HG02571 (cell line): Measurements from ENCODE around the gene KDM4E.
A peak's percentile ranks its signal among the peaks of the same experiment; 100 is the strongest.
"Not testable (repeated sequence)": the region's sequence is repeated elsewhere in the genome, so short reads cannot be mapped to it uniquely, and the experiment has no call there.

Experiments
- ATAC-seq: cut with Tn5 transposase; IDR thresholded peaks from one replicate; pipeline ENCODE4 v1.9.1; 2021; ENCODE audit warnings: mild to moderate bottlenecking, moderate library complexity; ENCODE audit not compliant: unreplicated experiment

Gene KDM4E

GRCh38 chr11:95049122-95049521, 24.1 kb downstream of the KDM4E start, which contains the start of gene KDM4F:
Gene KDM4F (plus strand): TSS chr11:95049422.
- ATAC-seq: not testable (repeated sequence)

- no peak for ATAC-seq
Observed at GRCh38 chr11:95050595-95051202, 25.6 kb downstream of the KDM4E start.

DNA sequence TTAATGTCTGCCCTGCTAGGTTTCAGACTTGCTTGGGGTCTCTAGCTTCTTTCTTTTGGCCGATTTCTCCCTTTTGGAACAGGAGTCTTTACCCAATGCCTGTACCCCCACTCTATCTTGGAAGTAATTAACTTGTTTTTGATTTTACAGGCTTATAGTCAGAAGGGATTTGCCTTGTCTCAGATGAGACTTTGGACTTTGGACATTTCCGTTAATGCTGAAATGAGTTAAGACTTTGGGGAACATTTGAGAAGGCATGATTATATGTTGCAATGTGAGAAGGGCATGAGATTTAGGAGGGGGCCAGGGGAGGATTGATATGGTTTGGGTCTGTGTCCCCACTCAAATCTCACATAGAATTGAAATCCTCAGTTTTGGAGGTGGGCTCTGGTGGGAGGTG, 29.3 kb downstream of the KDM4E start:
- ATAC-seq: no peak

- ATAC-seq: peak; percentile 96
Observed at GRCh38 chr11:95055283-95055897, 30.3 kb downstream of the KDM4E start.

DNA sequence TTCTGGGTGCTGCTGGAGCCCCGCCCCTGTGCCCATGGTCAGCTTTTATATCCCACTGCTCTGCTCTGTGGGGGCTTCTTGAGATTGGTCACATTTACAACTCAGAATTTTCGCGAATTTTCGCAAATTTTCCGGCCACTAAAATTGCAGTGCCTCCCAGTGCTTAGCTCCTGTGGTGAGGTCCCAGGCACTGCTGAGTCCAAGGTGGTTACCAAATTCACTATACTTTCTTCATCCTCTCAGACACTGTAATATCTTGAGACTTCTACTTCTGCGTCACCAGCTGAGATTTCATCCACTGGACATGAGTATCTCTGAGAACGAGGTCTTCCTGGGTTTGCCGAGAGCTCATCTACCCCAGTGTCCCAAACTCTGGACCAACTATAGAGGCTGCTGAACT, 32.9 kb downstream of the KDM4E start:
- no peak for ATAC-seq

DNA sequence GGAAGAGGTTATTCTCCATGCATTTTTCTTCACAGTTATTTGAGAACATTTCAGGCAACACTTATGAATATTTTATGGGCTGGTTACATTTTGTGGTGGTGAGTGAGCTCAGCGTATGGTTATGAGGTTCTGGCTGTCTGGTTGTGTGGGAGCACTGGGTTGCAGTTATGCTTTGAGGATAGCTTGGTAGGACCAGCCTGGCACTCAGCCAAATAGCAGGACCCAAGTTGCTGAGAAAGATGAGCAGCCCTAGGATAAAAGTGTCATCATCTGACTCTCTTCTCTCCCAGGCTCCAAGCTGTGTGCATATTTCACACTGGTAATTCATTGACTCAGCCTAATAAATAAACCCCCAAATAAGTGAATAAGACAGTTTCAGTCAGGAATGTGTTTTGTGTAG, 33.6 kb downstream of the KDM4E start:
- ATAC-seq: no peak

- ATAC-seq: no peak
Observed at GRCh38 chr11:95059046-95059445, 34.0 kb downstream of the KDM4E start.

GRCh38 chr11:95065336-95065735, 40.3 kb downstream of the KDM4E start:
- ATAC-seq: no peak

- ATAC-seq: peak; percentile 40
Observed at GRCh38 chr11:95066716-95067038, 41.6 kb downstream of the KDM4E start, which contains the start of gene SRSF8. Gene SRSF8 (plus strand): TSS chr11:95066919. CDS start chr11:95067227, 308 bp downstream.

DNA sequence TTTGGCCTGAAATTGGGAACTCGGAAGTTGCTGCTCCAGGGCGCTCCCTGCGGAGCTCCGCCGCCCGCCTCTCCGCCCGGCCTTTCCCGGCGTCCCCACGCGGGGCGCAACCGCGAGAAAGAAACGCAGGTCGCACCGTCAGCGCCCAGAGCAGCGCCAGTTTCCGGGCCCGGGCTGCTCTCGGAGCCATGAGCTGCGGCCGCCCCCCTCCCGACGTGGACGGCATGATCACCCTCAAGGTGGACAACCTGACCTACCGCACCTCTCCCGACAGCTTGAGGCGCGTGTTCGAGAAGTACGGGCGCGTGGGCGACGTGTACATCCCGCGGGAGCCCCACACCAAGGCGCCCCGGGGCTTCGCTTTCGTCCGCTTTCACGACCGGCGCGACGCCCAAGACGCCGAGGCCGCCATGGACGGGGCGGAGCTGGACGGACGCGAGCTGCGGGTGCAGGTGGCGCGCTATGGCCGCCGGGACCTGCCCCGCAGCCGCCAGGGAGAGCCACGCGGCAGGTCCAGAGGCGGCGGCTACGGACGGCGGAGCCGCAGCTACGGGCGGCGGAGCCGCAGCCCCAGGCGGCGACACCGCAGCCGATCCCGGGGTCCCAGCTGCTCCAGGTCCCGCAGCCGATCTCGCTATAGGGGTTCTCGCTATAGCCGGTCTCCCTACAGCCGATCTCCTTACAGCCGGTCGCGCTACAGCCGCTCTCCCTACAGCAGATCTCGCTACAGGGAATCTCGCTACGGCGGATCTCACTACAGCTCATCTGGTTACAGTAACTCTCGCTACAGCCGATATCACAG, 42.2 kb downstream of the KDM4E start:
- ATAC-seq: peak; percentile 61

DNA sequence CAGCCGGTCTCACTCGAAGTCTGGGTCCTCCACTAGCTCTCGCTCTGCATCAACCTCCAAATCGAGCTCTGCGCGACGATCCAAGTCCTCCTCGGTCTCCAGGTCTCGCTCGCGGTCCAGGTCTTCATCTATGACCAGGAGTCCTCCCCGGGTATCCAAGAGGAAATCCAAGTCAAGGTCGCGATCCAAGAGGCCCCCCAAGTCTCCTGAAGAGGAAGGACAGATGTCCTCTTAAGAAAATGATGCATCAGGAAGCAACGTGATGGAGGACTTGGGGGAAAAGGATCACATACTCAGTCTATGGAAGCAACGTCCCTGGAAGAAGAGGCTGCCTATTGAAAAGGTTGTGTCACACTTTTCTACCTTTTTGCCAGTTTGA, 42.8 kb downstream of the KDM4E start:
- ATAC-seq: no peak

GRCh38 chr11:95068549-95068948, 43.5 kb downstream of the KDM4E start:
- ATAC-seq: peak; percentile 58

DNA sequence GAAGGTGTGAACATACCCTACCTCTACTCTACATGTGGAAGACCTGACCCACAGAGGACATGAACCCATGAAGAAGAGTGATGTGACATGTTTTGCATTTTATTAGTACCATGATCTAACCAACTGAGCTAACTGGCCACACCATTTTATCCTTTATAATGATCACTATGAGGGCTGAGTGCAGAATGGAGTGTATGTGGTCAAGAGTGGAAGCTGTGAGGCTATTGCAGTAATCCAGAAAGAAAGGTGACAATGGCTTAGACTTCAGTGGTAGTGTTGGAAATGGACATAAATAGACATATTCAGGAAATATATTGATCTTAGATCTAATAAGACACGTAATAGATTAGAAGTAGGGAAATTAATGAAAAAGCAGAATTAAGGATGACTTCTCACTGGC, 45.4 kb downstream of the KDM4E start:
- no peak for ATAC-seq

DNA sequence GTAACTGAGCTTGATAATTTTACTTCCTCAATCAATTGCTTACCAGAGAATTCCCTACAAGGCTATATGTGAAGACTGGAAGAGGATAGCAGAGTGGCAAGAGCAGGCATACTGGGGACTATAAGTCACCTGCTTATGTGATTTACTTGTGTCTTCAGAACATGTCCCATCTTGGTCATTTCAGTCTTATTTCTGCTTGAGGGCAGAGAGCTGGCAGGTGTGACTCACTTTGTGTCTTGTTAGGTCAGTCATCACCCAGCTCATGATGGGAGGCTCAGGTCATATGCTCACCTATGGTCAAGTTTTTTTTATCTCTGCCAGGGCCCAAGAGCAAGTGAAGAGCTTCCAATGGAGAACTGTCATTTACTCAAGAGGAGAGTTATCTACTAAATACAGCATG, 47.9 kb downstream of the KDM4E start:
- no peak for ATAC-seq

DNA sequence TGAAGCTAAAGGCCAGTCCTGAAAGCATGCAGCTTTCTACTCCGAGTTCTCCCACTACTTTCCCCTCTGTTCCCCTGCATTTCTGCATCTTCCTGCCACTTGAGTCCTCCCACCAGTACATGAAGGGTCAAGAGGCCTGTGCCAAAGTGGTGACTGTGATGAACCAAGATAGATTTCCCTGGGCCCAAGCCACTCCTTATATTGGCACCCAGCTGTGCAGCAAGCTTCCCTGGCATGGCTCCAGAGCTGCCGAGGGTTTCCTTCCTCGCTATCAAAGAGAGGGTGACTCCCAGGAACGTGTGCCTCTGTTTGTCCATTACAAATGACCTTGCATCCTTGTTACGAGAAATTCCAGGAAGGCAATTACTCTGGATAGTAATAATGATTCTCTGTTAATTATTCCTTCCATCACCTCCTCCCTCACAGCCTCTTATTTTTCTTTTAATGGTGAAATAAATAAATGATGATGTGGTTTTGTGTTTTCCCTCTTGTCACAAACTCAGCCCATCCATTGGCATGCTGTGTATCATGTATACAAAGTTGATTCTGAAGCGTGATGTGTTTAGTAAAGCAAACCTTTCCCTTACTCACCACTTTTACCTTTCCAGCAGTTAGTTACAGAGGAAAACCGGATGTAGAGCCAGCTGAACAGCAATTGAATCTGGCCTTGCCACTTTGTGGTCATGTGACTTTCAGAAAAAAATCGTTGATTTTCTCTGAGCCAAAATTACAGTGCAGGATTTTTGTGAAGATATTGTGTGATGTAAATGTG, 49.9 kb downstream of the KDM4E start:
- ATAC-seq: no peak

DNA sequence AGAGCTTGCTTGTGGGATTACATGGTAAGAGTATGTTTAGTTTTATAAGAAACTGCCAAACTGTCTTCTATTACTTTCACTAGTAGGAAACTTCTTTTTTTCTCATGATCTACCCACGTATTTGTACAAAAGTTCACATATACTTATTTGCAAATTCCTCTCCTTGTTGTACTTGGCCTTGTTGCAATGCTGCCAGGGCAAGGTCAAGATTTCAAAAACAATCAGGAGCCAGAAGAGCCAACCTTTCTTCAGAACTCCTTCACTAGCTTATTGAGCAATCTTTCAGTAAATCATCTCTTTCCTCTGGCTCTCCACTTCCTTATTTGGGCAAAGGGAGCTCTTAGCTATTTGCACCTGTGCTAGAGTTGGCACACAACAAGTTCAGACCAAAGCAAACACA, 51.4 kb downstream of the KDM4E start:
- ATAC-seq: peak; percentile 62

DNA sequence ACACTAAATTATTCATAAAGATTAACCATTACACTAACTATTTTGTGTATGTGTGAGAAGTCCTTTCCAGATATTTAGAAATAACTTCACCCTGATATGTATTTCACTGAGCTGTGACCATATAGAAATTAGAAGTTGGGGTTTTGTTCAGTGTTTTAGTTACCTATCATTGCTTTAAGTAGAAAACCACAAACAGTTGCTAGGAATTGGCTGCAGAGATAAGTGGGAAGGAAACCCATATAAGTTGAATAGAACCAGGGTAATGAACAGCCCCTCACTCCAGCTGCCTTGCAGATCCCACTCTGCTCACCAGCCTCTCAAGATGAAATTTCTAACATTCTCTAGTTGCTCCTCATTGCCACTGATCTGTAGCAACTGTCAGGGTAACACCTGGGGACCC, 51.9 kb downstream of the KDM4E start:
- no peak for ATAC-seq
